Activated T-cell treated with anti-CD3 and anti-CD28 coated beads for 4 hours (primary cell): Measurements from ENCODE around the gene NT5C2.
"Not testable (repeated sequence)": the region's sequence is repeated elsewhere in the genome, so short reads cannot be mapped to it uniquely, and the experiment has no call there.

Experiments
- DNase-seq: peaks from one replicate; pipeline ENCODE4 v3.0.0-alpha.2; 2020

The NT5C2 gene

DNA sequence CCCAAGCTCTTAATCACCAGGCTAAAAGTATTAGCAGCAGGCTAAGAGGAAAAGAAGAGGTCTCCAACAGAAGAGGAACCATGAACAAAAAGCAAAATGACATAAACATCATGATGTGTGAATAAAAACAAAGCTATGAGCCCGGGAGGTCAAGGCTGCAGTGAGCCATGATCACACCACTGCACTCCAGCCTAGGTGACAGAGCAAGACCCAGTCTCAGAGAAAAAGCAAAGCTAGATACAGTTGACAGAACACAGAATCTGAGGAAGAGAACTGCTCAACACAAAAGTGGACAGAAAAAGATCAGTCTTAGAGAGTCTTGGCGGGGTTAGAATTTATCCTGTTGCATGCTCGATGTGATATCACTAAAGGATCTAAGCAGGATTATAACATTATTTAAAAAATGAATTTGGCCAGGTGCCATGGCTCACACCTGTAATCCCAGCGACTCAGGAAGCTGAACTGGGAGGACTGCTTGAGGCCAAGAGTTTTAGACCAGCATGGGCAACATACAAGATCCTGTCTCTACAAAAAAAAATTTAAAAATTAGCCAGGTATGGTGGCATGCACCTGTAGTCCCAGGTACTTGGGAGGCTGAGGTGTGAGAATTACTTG is 37.5 kb downstream of the NT5C2 start:
- DNase-seq: no peak

DNA sequence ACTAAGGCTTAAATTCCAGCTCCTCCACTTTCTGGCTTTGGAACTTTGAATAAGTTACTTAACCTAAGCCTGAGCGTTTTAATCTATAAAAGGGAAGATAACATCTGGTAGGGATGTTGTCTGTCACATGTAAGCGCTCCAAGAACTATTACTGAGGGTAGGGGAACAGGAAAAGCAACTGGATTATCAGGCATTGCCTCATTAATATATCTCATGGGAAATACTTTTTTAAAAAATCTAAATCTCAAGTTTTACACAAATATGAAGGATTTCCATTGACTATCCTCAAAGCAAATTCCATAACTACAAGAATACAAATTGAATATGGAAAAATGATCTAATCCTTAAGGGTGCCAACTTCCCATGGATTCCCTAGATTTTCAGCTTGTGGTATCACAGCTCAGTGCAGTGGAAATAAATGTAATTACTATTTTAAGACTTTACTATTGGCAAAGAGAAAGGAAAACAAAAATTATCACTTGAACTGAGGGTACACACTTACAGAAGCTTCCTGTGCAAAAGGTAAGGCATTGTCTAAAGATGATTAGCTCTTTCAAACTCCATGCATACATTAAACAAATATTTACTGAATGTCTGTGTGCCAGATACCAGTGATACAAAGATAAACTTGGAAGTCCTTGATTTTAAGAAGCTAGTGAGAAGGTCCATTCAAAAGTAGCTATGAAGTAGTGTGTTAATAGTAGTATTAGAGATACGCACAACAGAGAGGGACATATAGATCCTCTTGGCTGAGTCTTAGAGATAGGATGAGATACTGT is 38.4 kb downstream of the NT5C2 start:
- DNase-seq: no peak

DNA sequence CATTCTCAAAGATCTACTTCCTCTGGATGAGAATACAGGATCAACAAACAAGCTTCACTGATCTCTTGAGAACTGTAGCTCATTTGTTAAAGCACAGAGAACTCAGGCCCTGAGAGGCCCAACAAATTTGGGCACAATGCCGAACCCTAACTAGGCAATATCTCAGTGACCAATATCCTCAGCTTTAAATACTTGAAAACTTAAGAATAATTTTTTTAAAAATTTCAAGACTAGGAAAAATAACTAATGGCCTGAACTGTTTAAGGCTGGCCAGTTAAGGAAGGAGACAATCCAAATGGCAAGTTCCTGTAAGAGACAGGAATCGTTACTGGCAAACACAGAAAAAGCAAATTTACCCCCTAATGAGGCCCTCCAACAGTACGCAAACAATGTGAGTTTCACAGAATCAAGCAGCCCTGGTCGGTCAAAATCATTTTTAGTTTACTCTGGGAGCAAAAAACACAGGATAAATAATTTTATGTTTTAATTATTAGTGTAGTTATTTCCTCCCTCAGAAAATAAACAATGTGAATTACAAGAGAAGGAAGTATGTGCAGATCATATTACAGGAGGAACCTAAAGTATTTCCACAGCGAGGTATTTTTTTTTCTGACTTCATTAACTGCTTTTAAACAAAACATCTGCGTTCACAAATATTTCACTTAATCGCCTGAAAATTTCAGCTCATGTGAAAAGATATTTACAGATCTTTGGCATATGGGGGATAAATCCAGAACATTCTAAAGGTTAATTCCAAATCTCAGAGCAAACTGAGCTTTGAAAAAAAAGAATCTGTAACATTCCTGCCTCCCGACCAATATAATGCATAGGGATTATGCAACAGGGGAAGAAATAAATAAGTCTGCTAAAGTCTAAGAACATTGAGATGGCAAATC is 39.5 kb downstream of the NT5C2 start:
- no peak for DNase-seq

DNA sequence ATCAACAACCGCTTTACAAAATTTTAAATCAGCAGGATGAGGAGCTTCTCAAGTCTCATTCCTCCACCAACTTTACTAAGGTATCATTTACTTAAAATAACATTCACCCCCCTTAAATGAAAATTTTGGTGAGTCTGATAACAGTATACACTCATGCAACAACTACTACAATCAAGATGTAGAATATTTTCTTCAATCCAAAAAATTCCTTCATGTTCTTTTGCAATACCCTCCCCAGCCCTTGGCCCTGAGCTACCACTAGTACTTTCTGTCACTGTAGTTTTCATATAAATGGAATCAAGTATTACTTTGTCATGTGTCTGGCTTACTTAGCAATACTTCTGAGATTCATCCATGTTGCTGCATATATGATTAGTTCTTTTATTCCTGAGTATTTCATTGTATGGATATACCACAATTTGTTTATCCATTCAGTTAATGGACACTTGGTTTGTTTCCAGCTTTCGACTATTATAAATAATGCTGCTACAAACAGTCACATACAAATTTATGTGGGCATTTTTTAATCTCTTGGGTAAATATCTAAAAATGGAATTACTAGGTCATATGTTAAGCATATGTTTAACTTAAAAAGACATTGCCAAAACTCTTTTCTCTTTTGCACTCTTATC is 43.0 kb downstream of the NT5C2 start:
- no peak for DNase-seq

DNA sequence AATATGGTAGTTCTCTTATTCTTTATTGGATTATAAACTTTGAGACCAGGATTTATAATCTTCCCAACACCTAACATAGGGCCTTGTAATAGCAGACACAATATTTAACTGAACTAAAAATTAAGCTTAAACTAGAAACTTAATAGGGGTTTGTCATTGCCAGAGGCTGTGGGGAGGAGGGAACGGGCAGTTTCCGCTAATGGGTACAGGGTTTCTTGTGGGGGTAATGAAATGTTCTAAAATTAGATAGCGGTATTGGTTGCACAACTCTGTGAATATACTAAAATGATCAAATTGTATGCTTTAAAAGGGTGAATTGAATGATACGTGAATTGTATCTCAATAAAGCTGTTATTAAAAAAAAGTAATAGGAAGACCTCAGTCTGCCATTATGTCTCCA is 45.4 kb downstream of the NT5C2 start:
- DNase-seq: no peak

DNA sequence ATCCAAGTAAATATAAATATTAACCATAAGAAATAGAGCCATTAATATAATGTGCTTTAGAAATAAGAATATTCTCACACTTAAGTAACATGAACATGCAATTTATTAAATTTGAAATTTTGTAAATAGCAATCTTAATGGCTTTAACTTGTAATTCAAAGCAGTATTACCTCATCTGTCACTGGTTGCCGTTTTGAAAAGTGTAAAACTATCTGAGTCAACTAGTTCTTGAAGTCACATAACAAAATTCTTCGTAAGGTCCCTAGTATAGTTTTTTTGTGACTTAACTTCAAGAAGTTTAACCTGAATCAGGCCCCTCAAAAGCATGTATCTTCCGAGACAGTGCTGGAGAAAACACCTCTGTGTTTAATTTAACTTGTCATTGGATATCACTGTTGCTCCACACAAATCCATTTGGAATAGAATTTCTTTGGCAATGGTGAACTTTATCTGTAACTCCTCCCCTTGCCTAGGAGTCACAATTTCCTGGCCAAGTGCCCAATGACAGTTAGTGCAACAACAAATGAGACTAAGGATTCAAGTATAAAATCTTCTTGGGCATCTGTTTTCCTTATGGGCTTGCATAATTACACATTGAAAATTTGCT is 47.1 kb downstream of the NT5C2 start:
- no peak for DNase-seq

DNA sequence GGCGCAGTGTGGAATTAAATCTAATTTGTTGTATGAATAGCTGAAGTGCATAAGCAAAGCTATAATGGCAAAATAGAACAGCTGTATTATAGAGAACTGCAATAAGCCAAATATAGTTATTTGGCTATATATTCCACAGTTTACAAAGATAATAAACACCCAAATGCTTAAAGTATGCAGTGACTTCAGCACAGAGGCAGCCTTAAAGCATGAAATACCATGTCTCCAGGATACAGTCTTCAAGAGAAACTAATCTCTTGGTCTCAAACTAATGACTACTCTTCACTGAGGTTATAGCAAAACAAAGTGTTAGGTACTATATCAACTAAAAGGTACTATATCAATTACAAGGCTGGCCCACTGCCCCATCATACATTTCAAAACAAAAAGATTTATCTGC is 48.0 kb downstream of the NT5C2 start:
- no peak for DNase-seq

DNA sequence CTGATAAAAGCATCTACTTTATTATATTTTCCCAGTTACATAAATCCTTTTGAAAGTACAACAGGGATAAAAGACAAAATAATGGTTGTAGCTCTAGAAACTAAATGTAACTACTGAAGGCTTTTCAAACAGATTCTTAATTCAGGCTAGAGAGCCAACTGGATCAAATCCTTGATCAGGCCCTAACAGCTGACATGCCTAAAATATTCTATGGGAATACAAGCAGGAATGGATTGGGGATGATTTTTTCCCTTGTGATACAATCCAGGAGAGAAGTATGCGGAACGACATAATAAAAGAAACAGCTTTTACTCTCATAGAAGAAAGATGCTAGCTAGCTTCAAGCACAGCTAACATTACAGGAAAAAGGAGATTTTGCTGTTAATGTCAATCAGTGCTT is 49.0 kb downstream of the NT5C2 start:
- no peak for DNase-seq

DNA sequence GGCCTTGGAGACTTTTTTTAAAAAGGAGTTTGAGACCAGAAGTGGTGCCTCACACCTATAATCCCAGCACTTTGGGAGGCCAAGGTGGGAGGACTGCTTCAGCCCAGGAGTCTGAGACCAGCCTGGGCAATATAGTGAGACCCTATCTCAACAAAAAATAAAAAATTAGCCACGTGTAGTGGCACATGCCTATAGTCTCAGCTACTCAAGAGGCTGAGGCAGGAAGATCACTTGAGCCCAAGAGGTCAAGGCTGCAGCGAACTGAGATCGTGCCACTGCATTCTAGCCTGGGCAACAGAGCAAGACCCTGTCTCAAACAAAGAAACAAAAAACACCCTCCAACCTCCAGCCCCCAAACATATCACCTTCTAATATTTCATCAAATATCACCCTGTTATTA is 49.4 kb downstream of the NT5C2 start:
- DNase-seq: not testable (repeated sequence)

DNA sequence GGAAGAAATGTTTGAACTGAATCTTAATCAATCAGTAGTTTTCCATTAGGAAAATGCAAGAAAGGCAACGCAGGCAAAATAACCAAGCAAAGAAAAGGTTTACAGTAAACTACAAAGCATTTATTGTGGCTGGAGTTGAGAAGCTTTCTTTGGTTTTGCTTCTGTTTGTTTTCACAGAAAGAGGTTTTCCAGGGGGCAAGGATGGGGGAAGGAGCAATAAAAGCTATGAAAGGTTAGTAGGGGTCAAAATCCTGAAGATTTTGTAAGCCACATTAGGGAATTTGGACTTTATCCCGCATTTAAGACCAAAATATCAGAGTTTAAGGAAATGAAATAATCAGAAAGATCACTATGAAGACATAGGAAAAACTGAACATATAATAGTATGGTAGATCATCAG is 51.1 kb downstream of the NT5C2 start:
- DNase-seq: no peak

DNA sequence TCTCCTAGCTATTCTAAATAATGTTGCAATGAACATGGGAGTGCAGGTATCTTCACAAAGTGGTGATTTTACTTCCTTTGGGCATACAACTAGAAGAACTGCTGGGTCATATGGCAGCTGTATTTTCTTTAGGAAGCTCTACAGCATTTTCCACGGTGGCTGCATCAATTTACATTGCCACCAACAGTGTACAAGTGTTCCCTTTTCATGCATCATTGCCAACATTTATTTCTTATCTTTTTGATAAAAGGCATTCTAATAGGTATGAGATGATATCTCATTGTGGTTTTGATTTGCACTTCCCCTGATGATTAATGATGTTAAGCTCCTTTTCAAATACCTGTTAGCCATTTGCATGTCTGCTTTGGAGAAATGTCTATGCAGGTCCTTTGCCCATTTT is 52.6 kb downstream of the NT5C2 start:
- DNase-seq: no peak

DNA sequence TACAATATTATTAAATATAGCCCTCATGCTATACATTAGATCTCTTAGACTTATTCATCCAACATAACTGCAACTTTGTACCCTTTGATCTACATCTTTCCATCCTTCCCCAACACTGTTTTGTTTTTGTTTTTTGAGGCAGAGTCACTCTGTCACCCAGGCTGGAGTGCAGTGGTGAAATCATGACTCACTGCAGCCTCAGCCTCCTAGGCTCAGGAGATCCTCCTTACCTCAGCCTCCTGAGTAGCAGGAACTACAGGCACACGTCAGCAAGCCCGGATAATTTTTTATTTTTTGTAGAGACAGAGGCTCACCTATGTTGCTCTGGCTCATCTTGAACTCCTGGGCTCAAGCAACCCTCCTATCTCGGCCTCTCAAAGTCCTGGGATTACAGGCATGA is 53.3 kb downstream of the NT5C2 start:
- DNase-seq: no peak

DNA sequence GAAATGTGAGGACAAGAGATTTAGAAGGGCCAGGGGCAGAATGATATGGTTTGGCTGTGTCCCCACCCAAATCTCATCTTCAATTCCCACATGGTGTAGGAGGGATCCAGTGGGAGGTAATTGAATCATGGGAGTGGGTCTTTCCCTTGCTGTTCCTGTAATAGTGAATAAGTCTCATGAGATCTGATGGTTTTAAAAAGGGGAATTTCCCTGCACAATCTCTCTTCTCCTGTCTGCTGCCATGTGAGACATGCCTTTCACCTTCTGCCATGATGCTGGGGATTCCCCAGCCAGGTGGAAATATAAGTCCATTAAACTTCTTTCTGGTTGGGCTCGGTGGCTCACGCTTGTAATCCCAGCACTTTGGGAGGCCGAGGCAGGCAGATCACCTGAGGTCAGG is 57.9 kb downstream of the NT5C2 start:
- not testable (repeated sequence) for DNase-seq

DNA sequence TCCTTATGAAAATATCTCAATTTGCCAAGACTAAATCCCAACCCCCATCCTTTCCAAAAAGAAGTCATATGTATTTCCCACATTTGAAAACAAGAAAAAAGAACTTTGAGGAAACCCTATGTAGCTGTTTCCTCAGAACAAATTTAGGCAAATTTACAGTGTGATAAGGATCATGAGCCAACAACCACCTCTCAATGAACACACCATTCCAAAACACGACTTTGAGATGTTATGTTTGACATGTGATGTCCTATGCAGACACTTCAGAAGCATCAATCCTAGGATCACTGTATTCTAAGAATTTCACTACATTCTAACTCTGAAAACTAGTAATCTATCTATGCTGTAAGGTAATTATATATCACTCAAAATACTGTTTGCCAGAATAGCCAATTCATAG is 62.2 kb downstream of the NT5C2 start:
- DNase-seq: no peak

DNA sequence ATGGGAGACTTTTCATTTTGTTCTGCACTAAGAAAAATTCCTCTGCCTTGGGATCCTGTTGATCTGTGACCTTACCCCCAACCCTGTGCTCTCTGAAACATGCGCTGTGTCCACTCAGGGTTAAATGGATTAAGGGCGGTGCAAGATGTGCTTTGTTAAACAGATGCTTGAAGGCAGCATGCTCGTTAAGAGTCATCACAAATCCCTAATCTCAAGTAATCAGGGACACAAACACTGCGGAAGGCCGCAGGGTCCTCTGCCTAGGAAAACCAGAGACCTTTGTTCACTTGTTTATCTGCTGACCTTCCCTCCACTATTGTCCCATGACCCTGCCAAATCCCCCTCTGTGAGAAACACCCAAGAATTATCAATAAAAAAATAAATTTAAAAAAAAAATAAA is 62.9 kb downstream of the NT5C2 start:
- not testable (repeated sequence) for DNase-seq

DNA sequence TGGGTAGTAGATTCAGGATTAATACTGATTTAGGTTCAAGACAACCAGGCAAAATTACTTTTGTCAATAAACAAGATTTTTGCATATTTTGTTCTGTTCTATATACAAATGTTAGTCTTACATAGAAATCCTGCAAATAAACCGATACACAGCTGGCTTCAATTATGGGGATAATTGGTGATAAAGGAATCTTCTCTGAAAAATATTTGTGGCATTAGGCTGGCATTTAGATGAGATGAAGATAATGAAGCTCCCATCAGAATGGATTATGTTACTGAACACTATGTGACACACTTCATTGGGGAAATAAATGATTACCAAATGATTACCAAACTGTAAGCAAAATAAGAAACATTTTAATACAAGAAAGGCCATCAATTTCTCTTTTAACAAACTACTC is 65.8 kb downstream of the NT5C2 start:
- no peak for DNase-seq

DNA sequence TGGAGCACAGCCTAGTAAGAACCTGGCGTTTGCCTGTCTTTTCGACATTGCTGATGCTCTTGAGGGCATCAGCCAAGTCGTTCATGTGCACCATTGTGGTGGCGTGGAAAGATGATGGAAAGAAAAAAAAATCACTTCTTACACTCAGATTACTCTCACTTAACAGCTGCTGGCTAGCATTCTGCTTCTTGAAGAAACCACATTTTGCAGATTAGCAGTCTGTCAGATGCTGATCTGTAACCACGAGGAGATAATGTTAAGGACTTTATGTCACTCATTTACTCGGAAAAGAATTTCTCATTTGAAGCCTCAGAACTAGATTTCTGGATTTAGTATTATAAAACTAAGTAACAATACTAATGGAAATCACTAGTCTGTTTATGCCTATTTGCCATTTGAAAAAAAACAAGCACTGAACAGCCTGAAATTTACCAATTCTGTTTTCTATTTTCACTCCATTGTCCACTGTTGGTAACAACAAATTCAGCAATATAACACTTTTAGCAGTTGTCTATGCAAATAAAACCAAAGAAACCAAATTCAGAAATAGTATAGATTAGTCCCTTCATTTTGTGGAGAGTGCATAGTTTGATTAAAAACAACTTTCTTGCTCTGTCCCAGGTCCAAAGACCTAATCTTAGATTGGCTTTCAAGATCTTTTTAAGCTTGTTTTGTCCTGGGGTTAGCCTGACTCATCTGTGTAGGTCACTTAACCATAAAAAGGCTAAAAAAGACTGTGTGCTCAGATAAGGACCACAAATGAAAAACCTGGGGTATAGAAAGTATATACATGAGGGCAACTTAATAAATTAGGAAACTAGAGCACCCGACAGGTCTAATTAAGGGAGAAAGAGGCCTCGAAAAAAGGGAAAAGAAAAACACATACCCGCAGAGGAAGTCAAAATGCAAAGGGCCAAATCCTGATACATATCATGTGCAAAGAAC is 67.5 kb downstream of the NT5C2 start:
- DNase-seq: no peak

DNA sequence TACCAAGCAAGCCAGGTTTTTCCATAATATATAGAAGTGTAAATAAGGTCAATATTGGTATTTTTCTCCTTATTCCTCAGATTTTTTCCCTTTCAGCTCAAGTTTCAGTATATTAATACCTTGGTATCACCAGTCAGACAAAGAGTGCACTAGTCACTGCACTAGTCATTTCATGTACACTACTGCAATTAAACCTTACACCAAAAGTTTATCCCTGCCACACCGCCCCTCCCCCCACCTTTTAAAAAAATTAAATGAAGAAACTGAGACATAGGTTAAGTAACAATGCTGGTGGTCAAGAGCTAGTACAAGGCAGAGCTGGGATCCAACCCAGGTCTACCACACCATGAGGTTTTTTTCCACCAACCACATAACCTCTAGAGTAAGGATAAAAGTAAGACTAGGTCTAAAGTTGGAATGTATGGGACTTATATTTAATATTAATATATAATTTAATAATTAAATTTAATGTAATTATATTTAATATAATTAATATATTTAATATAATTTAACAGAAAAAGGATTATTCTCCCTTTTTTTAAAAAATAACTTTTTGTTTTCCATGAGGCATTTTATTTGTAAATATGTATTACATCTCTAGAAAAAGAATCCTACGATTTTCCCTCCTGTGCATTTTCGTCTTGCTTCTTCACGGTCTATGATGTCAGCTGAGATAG is 68.5 kb downstream of the NT5C2 start:
- no peak for DNase-seq

DNA sequence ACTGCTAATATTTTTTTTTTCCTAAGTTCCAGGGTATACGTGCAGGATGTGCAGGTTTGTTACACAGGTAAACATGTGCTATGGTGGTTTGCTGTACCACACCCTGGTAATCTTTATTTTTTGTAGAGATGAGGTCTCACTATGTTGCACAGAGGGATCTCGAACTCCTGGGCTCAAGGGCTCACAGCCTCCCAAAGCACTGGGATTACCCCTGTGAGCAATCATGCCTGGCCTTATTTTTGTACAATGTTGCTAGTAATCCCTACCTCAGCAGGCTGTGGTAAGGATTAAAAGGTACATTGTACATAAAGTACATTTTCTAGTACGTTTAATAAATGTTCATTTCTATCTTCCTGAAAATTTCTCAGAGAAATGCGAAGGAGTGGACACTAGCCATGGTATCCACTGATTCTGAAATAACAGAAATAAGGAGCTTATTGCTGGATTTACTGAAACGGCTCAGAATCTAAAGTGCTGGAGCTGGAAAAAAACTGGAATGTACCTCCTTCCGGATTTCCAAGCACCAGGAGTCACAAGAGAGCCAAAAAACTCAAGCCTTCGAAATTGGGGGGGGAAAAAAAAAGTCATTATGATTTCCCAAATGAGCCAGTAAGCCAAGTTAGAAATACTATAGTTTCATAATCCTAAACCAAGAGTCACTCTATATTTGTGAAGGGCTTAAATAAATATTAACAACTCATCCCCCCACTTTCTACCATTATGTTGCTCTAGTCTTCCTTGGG is 69.6 kb downstream of the NT5C2 start:
- no peak for DNase-seq

DNA sequence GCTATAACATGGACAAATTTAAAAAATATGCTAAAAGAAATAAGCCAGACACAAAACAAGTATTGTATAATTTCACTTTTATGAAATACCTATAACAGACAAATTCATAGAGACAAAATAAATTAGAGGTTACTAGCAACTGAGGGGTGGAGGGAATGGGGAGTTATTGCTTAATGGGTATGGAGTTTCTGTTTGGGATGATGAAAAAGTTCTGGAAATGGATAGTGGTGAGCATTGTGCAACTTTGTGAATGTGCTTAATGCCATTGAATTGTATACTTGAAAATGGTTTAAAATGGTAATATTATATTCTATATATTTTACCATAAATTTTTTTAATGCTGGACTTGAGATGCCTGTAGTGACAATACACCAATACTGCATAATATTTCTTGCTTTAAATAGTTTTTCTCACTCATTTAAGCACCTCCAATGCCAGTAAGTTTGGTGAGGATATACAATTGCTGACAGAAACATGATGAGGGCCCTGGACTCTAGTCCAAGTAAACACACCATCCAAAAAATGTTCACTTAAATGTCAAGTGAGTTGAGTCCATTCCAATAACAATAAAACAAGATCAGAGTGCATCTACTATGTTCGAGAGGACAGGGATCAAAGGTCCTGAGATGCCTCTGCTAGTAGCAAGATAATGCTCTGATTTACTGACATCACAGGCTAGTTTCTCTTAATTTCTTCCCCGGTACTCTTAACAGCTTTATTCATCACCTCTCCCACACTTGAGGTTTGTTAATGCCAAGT is 71.9 kb downstream of the NT5C2 start:
- DNase-seq: no peak
